K562 (cell line): ENCODE data around the gene PGAM4. TPM values are rescaled to one million over a fixed set of nuclear protein-coding genes. Genes with fewer than 3 reads are reported as not detected.

Experiments used
- DPF2 ChIP-seq: fragments of 450-650 bp; IDR thresholded peaks from 2 replicates; pipeline ENCODE4 v1.6.1; 2016
- LCOR ChIP-seq: sonication (generic); formaldehyde crosslinking; IDR thresholded peaks from 2 replicates; pipeline ENCODE4 v1.8.0; 2022; ENCODE audit warnings: mild to moderate bottlenecking, missing genetic modification reagents
- POLR2AphosphoS5 ChIP-seq: IDR thresholded peaks from 2 replicates; pipeline ENCODE4 v1.6.1; 2011; ENCODE audit warnings: mild to moderate bottlenecking, low read depth, low read length, moderate library complexity; ENCODE audit not compliant: control insufficient read depth, insufficient read depth
- POLR2H ChIP-seq: IDR thresholded peaks from 2 replicates; pipeline ENCODE4 v1.6.1; 2016; ENCODE audit warnings: missing genetic modification characterization, low read depth, mild to moderate bottlenecking, control low read depth, missing compliant biosample characterization, moderate library complexity
- RB1 ChIP-seq: fragments of 450-650 bp; IDR thresholded peaks from 2 replicates; pipeline ENCODE4 v1.6.1; 2017; ENCODE audit warnings: low read depth, mild to moderate bottlenecking
- TAL1 ChIP-seq: fragments of 450-650 bp; IDR thresholded peaks from 2 replicates; pipeline ENCODE4 v1.6.1; 2016; ENCODE audit warnings: mild to moderate bottlenecking
- ZNF696 ChIP-seq: fragments of 250-450 bp; sonication (Bioruptor Pico); conservative IDR thresholded peaks from 2 replicates; pipeline ENCODE4 v1.4.0; 2020; ENCODE audit warnings: mild to moderate bottlenecking, moderate library complexity
- polyA plus RNA-seq, 8 experiments: library from polyadenylated mRNA; depleted of rRNA in 4 of 8; stranded (reverse) in 5 of 8; unstranded in 3 of 8; fragments of >200 nt; fragmentation: Nextera tagmentation in 2 of 8; fragmentation: Illumina TruSeq in 1 of 8; extraction: Ambion mirVana in 2 of 8; extraction: Trizol in 1 of 8; gene quantifications; 2 replicates each; pipeline versions ENCODE4 v1.2.1 to v1.2.3, GENCODE V29; 2011 to 2014; ENCODE audit warnings: inconsistent platforms in 1 of 8, missing spikeins in 1 of 8
- total RNA-seq, 7 experiments: library from RNA; depleted of rRNA in 6 of 7; stranded (reverse); fragments of >200 nt in 6 of 7; fragmentation: Illumina TruSeq in 2 of 7; extraction: Trizol in 2 of 7; gene quantifications; 2 replicates each; pipeline versions ENCODE4 v1.2.1 to v1.2.3, GENCODE V29; 2011 to 2021; ENCODE audit warnings: low replicate concordance in 1 of 7
- TF ChIP-seq, protein P1 (sequence below): fragments of 200-800 bp; sonication (Bioruptor generic); IDR thresholded peaks from 2 replicates; pipeline ENCODE4 v1.6.1; 2016; ENCODE audit warnings: missing genetic modification characterization, missing compliant biosample characterization
- TF ChIP-seq, protein P2 (sequence below): sonication (generic); formaldehyde crosslinking; IDR thresholded peaks from 2 replicates; pipeline ENCODE4 v1.5.0; 2020; ENCODE audit warnings: missing genetic modification reagents
- TF ChIP-seq, protein P3 (sequence below): sonication (generic); formaldehyde crosslinking; IDR thresholded peaks from 2 replicates; pipeline ENCODE4 v1.8.0; 2023; ENCODE audit warnings: mild to moderate bottlenecking, missing genetic modification reagents
- TF ChIP-seq, protein P4 (sequence below), 3 experiments: fragments of 200-800 bp in 1 of 3; fragments of 250-450 bp in 1 of 3; fragments of 450-650 bp in 1 of 3; sonication (Bioruptor Pico) in 1 of 3; sonication (Bioruptor generic) in 1 of 3; formaldehyde crosslinking in 1 of 3; IDR thresholded peaks; 2 replicates each; pipeline versions ENCODE4 v1.6.1 to v1.8.0; 2016 to 2022; ENCODE audit warnings: mild to moderate bottlenecking in 2 of 3, missing genetic modification characterization in 2 of 3, missing compliant biosample characterization in 1 of 3, moderate library complexity in 1 of 3
- TF ChIP-seq, protein P5 (sequence below): fragments of 250-450 bp; sonication (Bioruptor Pico); IDR thresholded peaks from 2 replicates; pipeline ENCODE4 v1.9.0; 2021; ENCODE audit warnings: mild to moderate bottlenecking, inconsistent platforms
- TF ChIP-seq, protein P6 (sequence below): fragments of 450-650 bp; IDR thresholded peaks from 2 replicates; pipeline ENCODE4 v1.6.1; 2016; ENCODE audit warnings: antibody characterized with exemption

Gene PGAM4
- total and polyA plus RNA-seq, 9 of the 15 experiments (the other 6 are each of a cell fraction or from before 2014, with no cell fraction given): 0.55 to 0.75 TPM; not detected in 7

DNA sequence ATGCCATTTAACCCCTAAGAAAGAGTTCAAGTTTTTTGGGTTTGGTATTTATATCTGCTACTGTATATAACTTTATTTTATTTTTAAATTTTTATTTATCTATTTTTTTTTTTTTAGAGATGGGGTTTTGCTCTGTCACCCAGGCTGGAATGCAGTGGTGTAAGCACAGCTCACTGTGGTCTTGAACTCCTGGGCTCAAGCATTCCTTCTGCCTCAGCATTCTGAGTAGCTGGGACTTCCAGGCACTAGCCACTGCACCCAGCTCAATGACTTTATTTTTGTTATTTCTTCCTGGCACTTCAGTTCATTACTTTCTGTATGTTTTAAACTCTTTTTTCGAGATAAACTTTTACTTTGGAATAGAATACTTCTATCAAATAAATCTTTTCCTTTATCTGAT lies 42.4 kb upstream of the PGAM4 start (continued):
- TF ChIP-seq, protein P1, sequence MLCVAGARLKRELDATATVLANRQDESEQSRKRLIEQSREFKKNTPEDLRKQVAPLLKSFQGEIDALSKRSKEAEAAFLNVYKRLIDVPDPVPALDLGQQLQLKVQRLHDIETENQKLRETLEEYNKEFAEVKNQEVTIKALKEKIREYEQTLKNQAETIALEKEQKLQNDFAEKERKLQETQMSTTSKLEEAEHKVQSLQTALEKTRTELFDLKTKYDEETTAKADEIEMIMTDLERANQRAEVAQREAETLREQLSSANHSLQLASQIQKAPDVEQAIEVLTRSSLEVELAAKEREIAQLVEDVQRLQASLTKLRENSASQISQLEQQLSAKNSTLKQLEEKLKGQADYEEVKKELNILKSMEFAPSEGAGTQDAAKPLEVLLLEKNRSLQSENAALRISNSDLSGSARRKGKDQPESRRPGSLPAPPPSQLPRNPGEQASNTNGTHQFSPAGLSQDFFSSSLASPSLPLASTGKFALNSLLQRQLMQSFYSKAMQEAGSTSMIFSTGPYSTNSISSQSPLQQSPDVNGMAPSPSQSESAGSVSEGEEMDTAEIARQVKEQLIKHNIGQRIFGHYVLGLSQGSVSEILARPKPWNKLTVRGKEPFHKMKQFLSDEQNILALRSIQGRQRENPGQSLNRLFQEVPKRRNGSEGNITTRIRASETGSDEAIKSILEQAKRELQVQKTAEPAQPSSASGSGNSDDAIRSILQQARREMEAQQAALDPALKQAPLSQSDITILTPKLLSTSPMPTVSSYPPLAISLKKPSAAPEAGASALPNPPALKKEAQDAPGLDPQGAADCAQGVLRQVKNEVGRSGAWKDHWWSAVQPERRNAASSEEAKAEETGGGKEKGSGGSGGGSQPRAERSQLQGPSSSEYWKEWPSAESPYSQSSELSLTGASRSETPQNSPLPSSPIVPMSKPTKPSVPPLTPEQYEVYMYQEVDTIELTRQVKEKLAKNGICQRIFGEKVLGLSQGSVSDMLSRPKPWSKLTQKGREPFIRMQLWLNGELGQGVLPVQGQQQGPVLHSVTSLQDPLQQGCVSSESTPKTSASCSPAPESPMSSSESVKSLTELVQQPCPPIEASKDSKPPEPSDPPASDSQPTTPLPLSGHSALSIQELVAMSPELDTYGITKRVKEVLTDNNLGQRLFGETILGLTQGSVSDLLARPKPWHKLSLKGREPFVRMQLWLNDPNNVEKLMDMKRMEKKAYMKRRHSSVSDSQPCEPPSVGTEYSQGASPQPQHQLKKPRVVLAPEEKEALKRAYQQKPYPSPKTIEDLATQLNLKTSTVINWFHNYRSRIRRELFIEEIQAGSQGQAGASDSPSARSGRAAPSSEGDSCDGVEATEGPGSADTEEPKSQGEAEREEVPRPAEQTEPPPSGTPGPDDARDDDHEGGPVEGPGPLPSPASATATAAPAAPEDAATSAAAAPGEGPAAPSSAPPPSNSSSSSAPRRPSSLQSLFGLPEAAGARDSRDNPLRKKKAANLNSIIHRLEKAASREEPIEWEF: no peak
- TF ChIP-seq, protein P2, sequence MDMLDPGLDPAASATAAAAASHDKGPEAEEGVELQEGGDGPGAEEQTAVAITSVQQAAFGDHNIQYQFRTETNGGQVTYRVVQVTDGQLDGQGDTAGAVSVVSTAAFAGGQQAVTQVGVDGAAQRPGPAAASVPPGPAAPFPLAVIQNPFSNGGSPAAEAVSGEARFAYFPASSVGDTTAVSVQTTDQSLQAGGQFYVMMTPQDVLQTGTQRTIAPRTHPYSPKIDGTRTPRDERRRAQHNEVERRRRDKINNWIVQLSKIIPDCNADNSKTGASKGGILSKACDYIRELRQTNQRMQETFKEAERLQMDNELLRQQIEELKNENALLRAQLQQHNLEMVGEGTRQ (CRISPR knock-in tag): no peak
- TF ChIP-seq ZNF696 (CRISPR knock-in tag) (no peak), TAL1 (no peak), DPF2 (no peak), POLR2H (tag) (no peak), LCOR (CRISPR knock-in tag) (no peak), RB1 (no peak), POLR2AphosphoS5 (no peak)
- TF ChIP-seq, protein P3, sequence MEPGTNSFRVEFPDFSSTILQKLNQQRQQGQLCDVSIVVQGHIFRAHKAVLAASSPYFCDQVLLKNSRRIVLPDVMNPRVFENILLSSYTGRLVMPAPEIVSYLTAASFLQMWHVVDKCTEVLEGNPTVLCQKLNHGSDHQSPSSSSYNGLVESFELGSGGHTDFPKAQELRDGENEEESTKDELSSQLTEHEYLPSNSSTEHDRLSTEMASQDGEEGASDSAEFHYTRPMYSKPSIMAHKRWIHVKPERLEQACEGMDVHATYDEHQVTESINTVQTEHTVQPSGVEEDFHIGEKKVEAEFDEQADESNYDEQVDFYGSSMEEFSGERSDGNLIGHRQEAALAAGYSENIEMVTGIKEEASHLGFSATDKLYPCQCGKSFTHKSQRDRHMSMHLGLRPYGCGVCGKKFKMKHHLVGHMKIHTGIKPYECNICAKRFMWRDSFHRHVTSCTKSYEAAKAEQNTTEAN: no peak
- TF ChIP-seq, protein P4, sequence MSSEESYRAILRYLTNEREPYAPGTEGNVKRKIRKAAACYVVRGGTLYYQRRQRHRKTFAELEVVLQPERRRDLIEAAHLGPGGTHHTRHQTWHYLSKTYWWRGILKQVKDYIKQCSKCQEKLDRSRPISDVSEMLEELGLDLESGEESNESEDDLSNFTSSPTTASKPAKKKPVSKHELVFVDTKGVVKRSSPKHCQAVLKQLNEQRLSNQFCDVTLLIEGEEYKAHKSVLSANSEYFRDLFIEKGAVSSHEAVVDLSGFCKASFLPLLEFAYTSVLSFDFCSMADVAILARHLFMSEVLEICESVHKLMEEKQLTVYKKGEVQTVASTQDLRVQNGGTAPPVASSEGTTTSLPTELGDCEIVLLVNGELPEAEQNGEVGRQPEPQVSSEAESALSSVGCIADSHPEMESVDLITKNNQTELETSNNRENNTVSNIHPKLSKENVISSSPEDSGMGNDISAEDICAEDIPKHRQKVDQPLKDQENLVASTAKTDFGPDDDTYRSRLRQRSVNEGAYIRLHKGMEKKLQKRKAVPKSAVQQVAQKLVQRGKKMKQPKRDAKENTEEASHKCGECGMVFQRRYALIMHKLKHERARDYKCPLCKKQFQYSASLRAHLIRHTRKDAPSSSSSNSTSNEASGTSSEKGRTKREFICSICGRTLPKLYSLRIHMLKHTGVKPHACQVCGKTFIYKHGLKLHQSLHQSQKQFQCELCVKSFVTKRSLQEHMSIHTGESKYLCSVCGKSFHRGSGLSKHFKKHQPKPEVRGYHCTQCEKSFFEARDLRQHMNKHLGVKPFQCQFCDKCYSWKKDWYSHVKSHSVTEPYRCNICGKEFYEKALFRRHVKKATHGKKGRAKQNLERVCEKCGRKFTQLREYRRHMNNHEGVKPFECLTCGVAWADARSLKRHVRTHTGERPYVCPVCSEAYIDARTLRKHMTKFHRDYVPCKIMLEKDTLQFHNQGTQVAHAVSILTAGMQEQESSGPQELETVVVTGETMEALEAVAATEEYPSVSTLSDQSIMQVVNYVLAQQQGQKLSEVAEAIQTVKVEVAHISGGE (CRISPR knock-in tag; IDR thresholded peaks at IDR 0.05): no peak
- TF ChIP-seq, protein P5, sequence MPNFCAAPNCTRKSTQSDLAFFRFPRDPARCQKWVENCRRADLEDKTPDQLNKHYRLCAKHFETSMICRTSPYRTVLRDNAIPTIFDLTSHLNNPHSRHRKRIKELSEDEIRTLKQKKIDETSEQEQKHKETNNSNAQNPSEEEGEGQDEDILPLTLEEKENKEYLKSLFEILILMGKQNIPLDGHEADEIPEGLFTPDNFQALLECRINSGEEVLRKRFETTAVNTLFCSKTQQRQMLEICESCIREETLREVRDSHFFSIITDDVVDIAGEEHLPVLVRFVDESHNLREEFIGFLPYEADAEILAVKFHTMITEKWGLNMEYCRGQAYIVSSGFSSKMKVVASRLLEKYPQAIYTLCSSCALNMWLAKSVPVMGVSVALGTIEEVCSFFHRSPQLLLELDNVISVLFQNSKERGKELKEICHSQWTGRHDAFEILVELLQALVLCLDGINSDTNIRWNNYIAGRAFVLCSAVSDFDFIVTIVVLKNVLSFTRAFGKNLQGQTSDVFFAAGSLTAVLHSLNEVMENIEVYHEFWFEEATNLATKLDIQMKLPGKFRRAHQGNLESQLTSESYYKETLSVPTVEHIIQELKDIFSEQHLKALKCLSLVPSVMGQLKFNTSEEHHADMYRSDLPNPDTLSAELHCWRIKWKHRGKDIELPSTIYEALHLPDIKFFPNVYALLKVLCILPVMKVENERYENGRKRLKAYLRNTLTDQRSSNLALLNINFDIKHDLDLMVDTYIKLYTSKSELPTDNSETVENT (CRISPR knock-in tag): no peak
- TF ChIP-seq, protein P6, sequence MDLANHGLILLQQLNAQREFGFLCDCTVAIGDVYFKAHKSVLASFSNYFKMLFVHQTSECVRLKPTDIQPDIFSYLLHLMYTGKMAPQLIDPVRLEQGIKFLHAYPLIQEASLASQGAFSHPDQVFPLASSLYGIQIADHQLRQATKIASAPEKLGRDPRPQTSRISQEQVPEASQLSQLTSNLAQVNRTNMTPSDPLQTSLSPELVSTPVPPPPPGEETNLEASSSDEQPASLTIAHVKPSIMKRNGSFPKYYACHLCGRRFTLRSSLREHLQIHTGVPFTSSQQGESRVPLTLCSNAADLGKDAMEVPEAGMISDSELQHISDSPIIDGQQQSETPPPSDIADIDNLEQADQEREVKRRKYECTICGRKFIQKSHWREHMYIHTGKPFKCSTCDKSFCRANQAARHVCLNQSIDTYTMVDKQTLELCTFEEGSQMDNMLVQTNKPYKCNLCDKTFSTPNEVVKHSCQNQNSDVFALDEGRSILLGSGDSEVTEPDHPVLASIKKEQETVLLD: no peak
